LNCaP clone FGC (cell line): ENCODE results near the gene INTU.

Source experiments
- DNase-seq: peaks from one replicate; pipeline ENCODE4 v3.0.0-alpha.2; 2011; ENCODE audit warnings: low read depth
- H3K4me3 ChIP-seq: 2 replicates; pipeline ENCODE4 v1.5.1; 2011; ENCODE audit warnings: mild to moderate bottlenecking, low read depth, low read length, control low read depth
- TF ChIP-seq, protein P1 (sequence below): IDR thresholded peaks from 2 replicates; pipeline ENCODE4 v1.5.1; 2012; ENCODE audit warnings: mild to moderate bottlenecking; ENCODE audit not compliant: control insufficient read depth, insufficient read depth; ENCODE audit errors: extremely low read depth

INTU gene

DNA sequence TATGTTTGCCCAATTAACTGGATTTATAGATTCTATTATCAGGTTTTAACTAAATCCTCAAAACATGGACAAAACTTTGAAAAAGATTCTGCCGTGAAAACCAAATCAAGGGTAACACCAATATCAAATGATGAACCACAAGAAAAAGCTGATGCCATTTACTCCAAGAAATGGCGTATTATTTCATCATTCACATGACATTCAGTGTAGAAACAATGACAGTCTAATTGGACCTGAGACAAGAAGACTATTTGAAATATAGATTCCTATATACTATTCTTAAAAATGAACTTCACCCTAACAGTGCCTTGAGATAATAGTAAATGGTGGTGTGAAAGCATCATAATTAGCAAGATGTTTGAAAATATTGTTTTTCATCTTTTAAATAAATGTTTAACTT lies 102.2 kb downstream of the INTU start:
- TF ChIP-seq, protein P1, sequence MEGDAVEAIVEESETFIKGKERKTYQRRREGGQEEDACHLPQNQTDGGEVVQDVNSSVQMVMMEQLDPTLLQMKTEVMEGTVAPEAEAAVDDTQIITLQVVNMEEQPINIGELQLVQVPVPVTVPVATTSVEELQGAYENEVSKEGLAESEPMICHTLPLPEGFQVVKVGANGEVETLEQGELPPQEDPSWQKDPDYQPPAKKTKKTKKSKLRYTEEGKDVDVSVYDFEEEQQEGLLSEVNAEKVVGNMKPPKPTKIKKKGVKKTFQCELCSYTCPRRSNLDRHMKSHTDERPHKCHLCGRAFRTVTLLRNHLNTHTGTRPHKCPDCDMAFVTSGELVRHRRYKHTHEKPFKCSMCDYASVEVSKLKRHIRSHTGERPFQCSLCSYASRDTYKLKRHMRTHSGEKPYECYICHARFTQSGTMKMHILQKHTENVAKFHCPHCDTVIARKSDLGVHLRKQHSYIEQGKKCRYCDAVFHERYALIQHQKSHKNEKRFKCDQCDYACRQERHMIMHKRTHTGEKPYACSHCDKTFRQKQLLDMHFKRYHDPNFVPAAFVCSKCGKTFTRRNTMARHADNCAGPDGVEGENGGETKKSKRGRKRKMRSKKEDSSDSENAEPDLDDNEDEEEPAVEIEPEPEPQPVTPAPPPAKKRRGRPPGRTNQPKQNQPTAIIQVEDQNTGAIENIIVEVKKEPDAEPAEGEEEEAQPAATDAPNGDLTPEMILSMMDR = no peak
- no peak overlapping the region for H3K4me3 ChIP-seq
- DNase-seq = no peak

DNA sequence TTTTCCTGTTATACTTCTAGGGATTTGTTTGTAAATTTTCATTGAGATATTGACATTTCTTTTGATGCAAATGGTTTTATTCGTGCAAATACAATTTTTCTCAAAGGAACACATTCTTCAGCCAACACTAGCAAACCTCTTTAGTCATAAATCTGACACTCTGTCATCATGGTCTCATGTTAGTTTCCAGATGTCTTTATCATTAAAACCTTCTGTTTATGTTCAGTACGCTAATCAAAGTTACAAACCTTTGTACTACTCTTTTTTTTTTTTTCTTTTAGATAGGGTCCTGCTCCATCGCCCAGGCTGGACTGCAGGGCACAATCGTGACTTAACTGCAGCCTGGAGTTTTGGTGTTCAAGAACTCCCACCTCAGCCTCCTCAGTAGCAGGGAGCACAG lies 104.5 kb downstream of the INTU start:
- DNase-seq = no peak
- TF ChIP-seq, protein P1 = no peak
- H3K4me3 ChIP-seq = no peak overlapping the region

DNA sequence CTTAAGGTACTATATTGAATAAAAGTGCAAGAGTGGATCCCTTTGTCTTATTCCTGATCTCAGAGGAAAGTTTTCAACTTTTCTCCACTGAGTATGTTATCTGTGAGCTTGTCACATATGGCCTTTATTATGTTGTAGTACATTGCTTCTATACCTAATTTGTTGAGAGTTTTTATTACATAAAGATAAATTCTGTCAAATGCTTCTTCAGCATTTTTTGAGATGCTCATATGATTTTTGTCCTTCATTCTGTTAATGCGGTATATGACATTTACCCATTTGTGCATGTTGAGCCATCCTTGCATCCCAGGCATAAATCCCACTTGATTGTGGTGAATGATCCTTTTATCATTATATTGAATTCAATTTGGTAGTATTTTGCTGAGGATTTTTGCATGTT lies 108.5 kb downstream of the INTU start:
- TF ChIP-seq, protein P1 = no peak
- no peak for DNase-seq
- no peak overlapping the region for H3K4me3 ChIP-seq

DNA sequence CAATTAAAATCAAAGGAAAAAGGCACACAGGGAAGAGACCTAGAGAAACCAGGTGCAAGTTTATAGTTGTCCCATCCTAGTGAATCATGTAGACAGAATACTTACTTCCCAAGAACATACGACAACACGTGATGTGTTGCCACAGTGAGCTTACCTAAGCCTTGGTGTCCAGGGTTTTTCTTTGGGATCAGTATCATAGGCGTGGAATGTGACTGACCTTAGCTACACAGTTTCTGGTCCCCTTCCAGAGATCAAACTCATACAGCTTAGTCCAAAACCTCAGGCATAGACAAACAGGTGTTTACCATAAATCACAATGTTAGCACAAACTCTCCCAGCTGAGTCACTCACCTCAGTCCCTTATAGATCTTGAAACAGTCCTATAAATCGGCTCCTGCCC lies 115.1 kb downstream of the INTU start:
- no peak for DNase-seq
- TF ChIP-seq, protein P1 = no peak
- no peak overlapping the region for H3K4me3 ChIP-seq

DNA sequence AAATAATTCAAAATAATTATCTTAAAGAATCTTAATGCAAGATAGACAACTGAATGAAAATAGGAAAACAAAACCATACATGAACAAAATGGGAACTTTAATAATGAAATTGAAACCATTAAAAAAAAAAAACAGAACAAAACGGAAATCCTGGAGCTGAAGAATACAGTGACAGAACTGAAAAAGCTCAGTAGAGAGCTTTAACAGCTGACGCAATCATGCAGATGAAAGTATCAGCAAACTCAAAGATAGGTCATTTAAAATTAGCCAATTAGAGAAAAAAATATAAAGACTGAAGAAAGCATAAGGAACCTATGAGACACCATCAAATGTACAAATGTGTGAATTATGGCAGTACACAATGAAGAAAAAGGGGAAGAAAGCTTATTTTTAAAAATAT lies 116.2 kb downstream of the INTU start:
- no peak overlapping the region for H3K4me3 ChIP-seq
- TF ChIP-seq, protein P1 = no peak

DNA sequence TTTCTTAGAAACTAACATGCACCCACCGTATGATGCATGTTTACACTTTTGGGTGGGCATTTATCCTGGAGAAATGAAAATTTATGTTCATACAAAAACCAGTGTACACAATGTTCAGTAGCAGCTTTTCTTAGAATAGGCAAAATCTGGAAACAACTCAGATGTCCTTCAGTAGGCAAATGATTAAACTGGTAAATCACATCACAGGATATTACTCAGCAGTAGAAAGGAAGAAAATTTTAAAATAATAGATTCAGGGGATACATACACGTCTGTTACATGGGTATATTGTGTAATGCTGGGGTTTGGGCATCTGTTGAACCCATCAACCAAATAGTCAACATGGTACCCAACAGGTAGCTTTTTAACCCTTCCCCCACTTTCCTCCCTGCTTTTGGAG lies 124.1 kb downstream of the INTU start:
- TF ChIP-seq, protein P1 = no peak
- H3K4me3 ChIP-seq = no peak overlapping the region
- no peak for DNase-seq

More for the DNA sequence above, 116.2 kb downstream of the INTU start:
- DNase-seq = no peak

DNA sequence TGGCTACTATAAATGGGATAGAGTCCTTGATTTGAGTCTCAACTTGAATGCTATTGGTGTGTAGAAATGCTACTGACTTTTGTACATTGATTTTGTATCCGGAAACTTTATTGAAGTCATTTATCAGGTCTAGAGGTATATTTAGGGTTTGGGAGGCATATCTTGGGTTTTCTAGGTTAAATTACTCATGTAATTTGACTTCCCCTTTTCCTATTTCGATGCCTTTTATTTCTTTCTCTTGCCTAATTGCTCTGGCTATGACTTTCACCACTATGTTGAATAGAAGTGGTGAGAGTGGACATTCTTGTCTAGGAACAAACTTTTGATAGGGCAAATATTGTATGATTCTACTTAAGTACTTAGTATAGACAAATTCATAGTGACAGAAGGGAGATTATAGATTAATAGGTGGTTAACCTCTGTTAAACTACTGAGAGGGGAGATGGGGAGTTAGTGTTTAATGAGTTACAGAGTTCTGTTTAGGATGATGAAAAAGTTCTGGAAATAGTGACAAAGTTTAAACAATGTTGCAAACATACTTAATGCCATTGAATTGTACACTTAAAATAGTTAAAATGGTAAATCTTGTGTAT lies 126.6 kb downstream of the INTU start:
- TF ChIP-seq, protein P1 = no peak
- no peak for DNase-seq

More for the DNA sequence above, 126.6 kb downstream of the INTU start:
- H3K4me3 ChIP-seq = no peak overlapping the region
